Measurements from ENCODE around the gene ABCA7. TPM values are rescaled to one million over a fixed set of nuclear protein-coding genes. Genes with fewer than 3 reads are reported as not detected.
"Not testable (repeated sequence)": the region's sequence is repeated elsewhere in the genome, so short reads cannot be mapped to it uniquely, and the experiment has no call there.

The ABCA7 gene
- total RNA-seq, 1 donor from 2014 or later = 3.4 TPM

DNA sequence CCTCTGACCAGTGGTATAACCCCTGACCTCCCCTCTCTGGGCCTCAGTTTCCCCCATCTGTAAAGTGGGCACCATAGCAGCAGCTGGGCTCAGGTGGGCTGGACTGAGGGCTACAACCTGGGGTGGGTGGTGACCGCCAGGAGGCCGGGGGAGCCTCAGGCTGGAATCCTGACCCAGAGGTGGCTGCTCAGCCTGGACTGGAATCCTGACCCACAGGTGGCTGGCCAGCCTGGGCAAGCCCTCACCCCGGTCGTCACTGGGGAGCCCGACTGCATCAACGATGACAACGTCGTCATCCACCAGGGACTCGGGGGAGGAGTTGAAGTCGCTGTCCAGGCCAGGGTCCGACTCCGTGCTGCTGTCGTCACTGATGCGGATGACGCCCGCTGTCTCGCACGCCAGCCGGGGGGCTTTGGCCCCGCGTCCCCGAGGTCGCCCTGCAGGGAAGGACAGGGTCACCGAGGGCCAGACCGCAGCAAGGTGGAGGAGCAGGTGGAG lies 74.1 kb downstream of the ABCA7 start:
- DNase-seq (ENCODE audit: low read depth in 2 of 2) = no peak

DNA sequence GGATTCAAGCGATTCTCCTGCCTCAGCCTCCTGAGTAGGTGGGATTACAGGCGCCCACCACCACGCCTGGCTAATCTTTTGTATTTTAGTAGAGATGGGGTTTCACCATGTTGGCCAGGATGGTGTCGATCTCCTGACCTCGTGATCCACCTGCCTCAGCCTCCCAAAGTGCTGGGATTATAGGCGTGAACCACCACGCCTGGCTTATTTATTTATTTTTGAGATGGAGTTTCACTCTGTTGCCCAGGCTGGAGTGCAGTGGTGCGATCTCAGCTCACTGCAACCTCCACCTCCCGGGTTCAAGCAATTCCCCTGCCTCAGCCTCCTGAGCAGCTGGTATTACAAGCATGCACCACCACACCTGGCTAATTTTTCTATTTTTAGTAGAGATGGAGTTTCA lies 74.8 kb downstream of the ABCA7 start:
- DNase-seq (ENCODE audit: low read depth in 2 of 2) = not testable (repeated sequence)

Other genes with a start within 250 kb of the ABCA7 start
- 113 and 124 TPM in 2 replicates for gene PTBP1, start 242.7 kb upstream of the ABCA7 start, total RNA-seq
- under 0.01 and 0.44 TPM in 2 replicates for gene PLPPR3, start 218.2 kb upstream of the ABCA7 start, total RNA-seq
- gene AZU1, start 212.3 kb upstream of the ABCA7 start, total RNA-seq = not detected in 2 replicates
- gene PRTN3, start 199.1 kb upstream of the ABCA7 start, total RNA-seq = not detected in 2 replicates
- gene ELANE, start 187.8 kb upstream of the ABCA7 start, total RNA-seq = not detected in 2 replicates
- gene CFD, start 180.4 kb upstream of the ABCA7 start, total RNA-seq = 1.2 and 3.9 TPM in 2 replicates
- gene MED16, start 146.9 kb upstream of the ABCA7 start, total RNA-seq = 19.0 TPM in 2 replicates
- not detected in 2 replicates for gene RNU6-9, start 146.6 kb upstream of the ABCA7 start, total RNA-seq
- gene R3HDM4, start 126.9 kb upstream of the ABCA7 start, total RNA-seq = 27.2 and 28.8 TPM in 2 replicates
- gene KISS1R, start 122.8 kb upstream of the ABCA7 start, total RNA-seq = not detected in 2 replicates
- 6.8 and 9.5 TPM in 2 replicates for gene ARID3A, start 114.1 kb upstream of the ABCA7 start, total RNA-seq
- 74.4 and 88.5 TPM in 2 replicates for gene WDR18, start 55.8 kb upstream of the ABCA7 start, total RNA-seq
- under 0.01 and 0.44 TPM in 2 replicates for gene GRIN3B, start 39.7 kb upstream of the ABCA7 start, total RNA-seq
- 29.4 and 43.8 TPM in 2 replicates for gene TMEM259, start 19.0 kb upstream of the ABCA7 start, total RNA-seq
- gene RNU6-2, start 18.6 kb upstream of the ABCA7 start, total RNA-seq = not detected in 2 replicates
- 59.1 and 83.9 TPM in 2 replicates for gene CNN2, start 13.5 kb upstream of the ABCA7 start, total RNA-seq
- 17.7 and 19.6 TPM in 2 replicates for gene ARHGAP45, start 27.1 kb downstream of the ABCA7 start, total RNA-seq
- 50.4 and 63.4 TPM in 2 replicates for gene POLR2E, start 55.3 kb downstream of the ABCA7 start, total RNA-seq
- gene GPX4, start 63.9 kb downstream of the ABCA7 start, total RNA-seq = 415 and 423 TPM in 2 replicates
- gene SBNO2, start 134.2 kb downstream of the ABCA7 start, total RNA-seq = 14.8 and 28.2 TPM in 2 replicates
- gene STK11, start 165.7 kb downstream of the ABCA7 start, total RNA-seq = 46.6 and 70.4 TPM in 2 replicates
- gene CBARP, start 197.9 kb downstream of the ABCA7 start, total RNA-seq = 0.65 and 1.2 TPM in 2 replicates
- gene ATP5F1D, start 201.6 kb downstream of the ABCA7 start, total RNA-seq = 15.7 and 16.3 TPM in 2 replicates
- 3.2 and 5.4 TPM in 2 replicates for gene MIDN, start 208.5 kb downstream of the ABCA7 start, total RNA-seq
- gene CIRBP, start 229.2 kb downstream of the ABCA7 start, total RNA-seq = 95.4 and 115 TPM in 2 replicates
- gene FAM174C, start 235.4 kb downstream of the ABCA7 start, total RNA-seq = 16.9 and 17.0 TPM in 2 replicates
- gene EFNA2, start 245.8 kb downstream of the ABCA7 start, total RNA-seq = under 0.01 TPM in 1 of 2 replicates, not detected in the other

Measured in lung microvascular endothelial cell (primary cell).